ENCODE results near the gene FRK.

- no peak for TF ChIP-seq CTCF (conservative IDR thresholded peaks at IDR 0.05 in 1 of 2, IDR thresholded peaks at IDR 0.05 in 1 of 2; ENCODE audit: extremely low read depth in 1 of 2, insufficient read depth in 1 of 2, low read depth in 1 of 2, low read length in 2 of 2)
- TF ChIP-seq EZH2 (IDR thresholded peaks at IDR 0.05; ENCODE audit: borderline replicate concordance, low read length) = no peak
Observed at GRCh38 chr6:115945812-115946211, 114.9 kb downstream of the FRK start.
